Vagina (tissue), 2 donors: ENCODE measurements around the gene CACNA1C. TPM values are rescaled to one million over a fixed set of nuclear protein-coding genes. Genes with fewer than 3 reads are reported as not detected.

Experiments
- DNase-seq, 2 donors: peaks; one replicate each; pipeline ENCODE4 v3.0.0-alpha.2; 2017; ENCODE audit errors: extremely low spot score in 2 of 2
- H3K27ac ChIP-seq: fragments of 200-600 bp; sonication (generic); one replicate; pipeline ENCODE4 v1.5.1; 2019
- H3K27me3 ChIP-seq: fragments of 200-600 bp; sonication (generic); one replicate; pipeline ENCODE4 v1.5.1; 2019
- H3K36me3 ChIP-seq, 2 donors: fragments of 200-600 bp; sonication (generic); one replicate each; pipeline ENCODE4 v1.5.1; 2017 to 2019
- H3K4me1 ChIP-seq: fragments of 200-600 bp; sonication (generic); one replicate; pipeline ENCODE4 v1.5.1; 2019
- H3K4me3 ChIP-seq, 2 donors: fragments of 200-600 bp; sonication (generic); 1 replicate in 1 of 2; 2 replicates in 1 of 2; pipeline ENCODE4 v1.5.1; 2016 to 2019
- H3K9me3 ChIP-seq: fragments of 200-600 bp; sonication (generic); one replicate; pipeline ENCODE4 v1.5.1; 2019
- CTCF ChIP-seq, 3 experiments: fragments of 450-650 bp in 2 of 3; fragments of 200-600 bp in 1 of 3; sonication (generic) in 1 of 3; IDR thresholded peaks; one replicate each; pipeline ENCODE4 v1.5.1; 2017 to 2019; ENCODE audit warnings: antibody characterized with exemption in 3 of 3, mild to moderate bottlenecking in 2 of 3, moderate library complexity in 2 of 3
- POLR2A ChIP-seq, 2 donors: fragments of 450-650 bp; IDR thresholded peaks; one replicate each; pipeline ENCODE4 v1.6.1; 2017; ENCODE audit warnings: antibody characterized with exemption in 2 of 2, mild to moderate bottlenecking in 2 of 2, moderate library complexity in 2 of 2
- POLR2AphosphoS5 ChIP-seq, 2 donors: sonication (generic); formaldehyde crosslinking; IDR thresholded peaks; one replicate each; pipeline ENCODE4 v1.9.0; 2017; ENCODE audit warnings: antibody characterized with exemption in 2 of 2, mild to moderate bottlenecking in 2 of 2, low read depth in 1 of 2; ENCODE audit not compliant: insufficient read depth in 1 of 2
- intact Hi-C: fragments of 100-400 bp; cut with DNase I; formaldehyde crosslinking; loops from one replicate; pipeline ENCODE4 v1.15.1; 2023
- total RNA-seq: library from RNA; depleted of rRNA; stranded (reverse); fragments of >200 nt; gene quantifications from one replicate; pipeline ENCODE4 v1.2.3, GENCODE V29; 2016

The CACNA1C gene
- total RNA-seq, 1 donor from 2014 or later = 9.8 TPM

DNA sequence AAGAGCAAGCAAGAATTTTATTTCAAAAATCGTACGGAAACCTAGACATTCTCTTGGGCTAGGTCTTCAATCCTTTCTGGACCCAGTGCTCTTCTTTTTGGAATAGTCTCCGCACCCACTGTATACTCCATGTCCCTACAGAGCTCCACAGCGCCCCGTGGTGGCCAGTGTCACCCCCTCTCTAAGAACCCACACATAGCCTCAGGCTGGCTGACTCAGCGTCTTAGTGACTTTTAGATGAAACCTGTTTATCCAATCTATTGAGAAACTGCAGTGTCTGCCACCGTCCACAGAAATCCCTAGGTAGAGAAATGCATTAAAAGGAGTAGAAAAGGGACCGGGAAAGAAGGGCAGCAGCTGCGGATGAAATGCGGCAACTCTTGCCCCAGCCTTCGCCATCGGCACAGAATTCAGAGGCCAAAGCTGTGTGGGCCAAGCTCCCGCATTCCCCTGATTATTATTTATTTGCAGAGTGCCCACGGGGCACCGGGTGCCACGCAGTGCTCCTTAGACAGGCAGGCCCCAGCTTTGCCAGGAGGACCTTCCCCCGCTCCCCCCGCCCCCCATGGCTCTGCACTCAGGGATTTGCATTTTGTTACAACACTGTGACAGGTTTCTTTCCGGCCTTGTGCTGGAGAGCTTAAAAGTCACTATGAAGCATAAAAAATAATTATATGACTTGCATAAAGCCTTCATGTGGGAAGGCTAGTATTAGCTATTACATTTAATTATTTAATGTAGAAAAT is 571.9 kb downstream of the CACNA1C start:
- H3K9me3 ChIP-seq = no peaks in the 10 kb centered on the region
- intact Hi-C loops = no loop called here
- H3K27ac ChIP-seq = no peak overlapping the region
- TF ChIP-seq POLR2AphosphoS5 (IDR thresholded peaks at IDR 0.05; ENCODE audit: insufficient read depth in 1 of 2, low read depth in 1 of 2) (no peak), CTCF (IDR thresholded peaks at IDR 0.05) (no peak), POLR2A (IDR thresholded peaks at IDR 0.05) (no peak)
- H3K4me1 ChIP-seq = no peaks in the 10 kb centered on the region
- DNase-seq = no peak
- H3K27me3 ChIP-seq = no peaks in the 10 kb centered on the region
- H3K4me3 ChIP-seq = no peak overlapping the region
- no peaks in the 10 kb centered on the region for H3K36me3 ChIP-seq

- Histone ChIP-seq H3K27me3 (no peaks in the 10 kb centered on the region), H3K4me1 (no peaks in the 10 kb centered on the region), H3K27ac (no peak overlapping the region), H3K36me3 (no peaks in the 10 kb centered on the region), H3K4me3 (no peak overlapping the region), H3K9me3 (no peaks in the 10 kb centered on the region)
- intact Hi-C loops = no loop called here
- TF ChIP-seq CTCF (IDR thresholded peaks at IDR 0.05) (no peak), POLR2AphosphoS5 (IDR thresholded peaks at IDR 0.05; ENCODE audit: insufficient read depth in 1 of 2, low read depth in 1 of 2) (no peak), POLR2A (IDR thresholded peaks at IDR 0.05) (no peak)
- no peak for DNase-seq
Measured at GRCh38 chr12:2625289-2625612, 572.5 kb downstream of the CACNA1C start.

GRCh38 chr12:2627076-2627834 is 574.5 kb downstream of the CACNA1C start:
- H3K4me3 ChIP-seq = no peak overlapping the region
- no peak for DNase-seq
- no peaks in the 10 kb centered on the region for H3K4me1 ChIP-seq
- H3K27me3 ChIP-seq = no peaks in the 10 kb centered on the region
- H3K9me3 ChIP-seq = no peaks in the 10 kb centered on the region
- no peak overlapping the region for H3K27ac ChIP-seq
- intact Hi-C loops = no loop called here
- no peaks in the 10 kb centered on the region for H3K36me3 ChIP-seq
- no peak for TF ChIP-seq POLR2AphosphoS5 (IDR thresholded peaks at IDR 0.05; ENCODE audit: insufficient read depth in 1 of 2, low read depth in 1 of 2)
- no peak for TF ChIP-seq POLR2A (IDR thresholded peaks at IDR 0.05)
- TF ChIP-seq CTCF (IDR thresholded peaks at IDR 0.05) = no peak

- no peak overlapping the region for H3K27ac ChIP-seq
- H3K9me3 ChIP-seq = no peaks in the 10 kb centered on the region
- no peak for TF ChIP-seq POLR2AphosphoS5 (IDR thresholded peaks at IDR 0.05; ENCODE audit: insufficient read depth in 1 of 2, low read depth in 1 of 2)
- TF ChIP-seq CTCF (IDR thresholded peaks at IDR 0.05) = no peak
- TF ChIP-seq POLR2A (IDR thresholded peaks at IDR 0.05) = no peak
- no peak for DNase-seq
- H3K4me1 ChIP-seq = no peaks in the 10 kb centered on the region
- no peaks in the 10 kb centered on the region for H3K36me3 ChIP-seq
- H3K4me3 ChIP-seq = no peak overlapping the region
- intact Hi-C loops = no loop called here
- no peaks in the 10 kb centered on the region for H3K27me3 ChIP-seq
Measured at GRCh38 chr12:2627835-2628191, 575.0 kb downstream of the CACNA1C start.

DNA sequence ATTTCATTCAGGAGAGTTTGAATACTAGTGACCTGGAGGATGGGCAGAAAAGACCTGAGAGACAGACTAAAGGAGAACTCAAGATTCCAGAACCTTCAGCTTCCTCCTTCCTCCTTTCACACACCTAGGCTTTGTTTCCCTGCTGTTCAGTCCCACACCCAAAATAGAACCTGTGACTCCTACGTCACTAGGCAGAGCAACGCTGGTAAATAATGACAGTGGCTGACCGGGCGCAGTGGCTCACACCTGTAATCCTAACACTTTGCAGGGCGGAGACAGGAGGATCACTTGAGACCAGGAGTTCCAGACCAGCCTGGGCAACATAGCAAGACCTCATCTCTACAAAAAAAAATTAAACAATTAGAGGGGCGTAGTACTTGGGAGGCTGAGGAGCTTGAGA is 575.6 kb downstream of the CACNA1C start:
- no peak overlapping the region for H3K4me3 ChIP-seq
- no peaks in the 10 kb centered on the region for H3K27me3 ChIP-seq
- H3K9me3 ChIP-seq = no peaks in the 10 kb centered on the region
- no peak for DNase-seq
- intact Hi-C loops = no loop called here
- TF ChIP-seq POLR2AphosphoS5 (IDR thresholded peaks at IDR 0.05; ENCODE audit: insufficient read depth in 1 of 2, low read depth in 1 of 2) = no peak
- no peak for TF ChIP-seq CTCF (IDR thresholded peaks at IDR 0.05)
- TF ChIP-seq POLR2A (IDR thresholded peaks at IDR 0.05) = no peak
- no peaks in the 10 kb centered on the region for H3K4me1 ChIP-seq
- no peaks in the 10 kb centered on the region for H3K36me3 ChIP-seq
- no peak overlapping the region for H3K27ac ChIP-seq
